ENCODE data around the gene ADRA2C.

The ADRA2C gene

GRCh38 chr4:3769642-3770184 is 3.5 kb downstream of the ADRA2C start:
- no peak overlapping the region for H3K4me3 ChIP-seq (ENCODE audit: control insufficient read depth, low read depth, low read length)
- DNase-seq (ENCODE audit: low read depth): no peak
- TF ChIP-seq, protein P1, sequence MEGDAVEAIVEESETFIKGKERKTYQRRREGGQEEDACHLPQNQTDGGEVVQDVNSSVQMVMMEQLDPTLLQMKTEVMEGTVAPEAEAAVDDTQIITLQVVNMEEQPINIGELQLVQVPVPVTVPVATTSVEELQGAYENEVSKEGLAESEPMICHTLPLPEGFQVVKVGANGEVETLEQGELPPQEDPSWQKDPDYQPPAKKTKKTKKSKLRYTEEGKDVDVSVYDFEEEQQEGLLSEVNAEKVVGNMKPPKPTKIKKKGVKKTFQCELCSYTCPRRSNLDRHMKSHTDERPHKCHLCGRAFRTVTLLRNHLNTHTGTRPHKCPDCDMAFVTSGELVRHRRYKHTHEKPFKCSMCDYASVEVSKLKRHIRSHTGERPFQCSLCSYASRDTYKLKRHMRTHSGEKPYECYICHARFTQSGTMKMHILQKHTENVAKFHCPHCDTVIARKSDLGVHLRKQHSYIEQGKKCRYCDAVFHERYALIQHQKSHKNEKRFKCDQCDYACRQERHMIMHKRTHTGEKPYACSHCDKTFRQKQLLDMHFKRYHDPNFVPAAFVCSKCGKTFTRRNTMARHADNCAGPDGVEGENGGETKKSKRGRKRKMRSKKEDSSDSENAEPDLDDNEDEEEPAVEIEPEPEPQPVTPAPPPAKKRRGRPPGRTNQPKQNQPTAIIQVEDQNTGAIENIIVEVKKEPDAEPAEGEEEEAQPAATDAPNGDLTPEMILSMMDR (IDR thresholded peaks at IDR 0.05; ENCODE audit: control insufficient read depth, insufficient read depth, low read depth, low read length, missing control alignments): no peak

DNA sequence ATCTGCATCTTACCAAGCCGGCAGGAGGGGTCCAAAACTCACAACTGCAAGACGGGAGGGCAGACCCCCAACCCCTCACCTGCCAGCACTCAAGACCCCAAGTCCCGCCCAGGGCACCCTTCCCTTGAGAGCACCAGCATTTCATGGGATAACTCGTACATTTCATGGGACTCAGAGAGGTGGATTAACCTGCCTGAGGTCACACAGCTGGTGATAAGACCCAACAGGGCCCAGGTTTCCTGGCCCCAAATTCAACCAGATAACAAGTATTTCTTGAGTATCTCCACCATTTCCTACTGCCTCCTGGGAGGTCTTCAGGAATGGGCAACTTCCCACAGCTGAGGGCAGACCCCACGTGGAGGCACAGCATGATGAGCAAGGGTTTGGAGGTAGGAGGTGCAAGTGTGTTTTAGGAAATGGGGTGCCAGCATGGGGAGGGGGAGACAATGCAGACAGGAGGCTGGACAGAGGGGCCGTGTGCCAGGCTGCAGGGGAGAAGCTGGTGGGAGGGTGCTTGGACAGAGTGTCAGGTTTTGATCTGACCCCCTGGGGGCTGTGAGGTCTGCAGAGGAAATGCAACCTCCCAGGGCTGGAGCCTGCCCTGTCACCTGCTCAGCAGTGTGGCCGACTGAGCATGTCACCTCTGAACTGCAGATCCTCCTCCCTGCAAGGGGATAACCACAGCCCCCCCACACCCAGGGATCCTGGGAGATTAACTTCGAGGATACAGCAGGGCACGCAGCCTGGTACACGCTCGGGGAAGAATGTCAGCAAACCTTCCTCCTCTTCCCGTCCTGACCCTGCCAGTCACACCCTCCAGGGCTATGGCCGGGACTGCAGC is 4.4 kb downstream of the ADRA2C start:
- H3K4me3 ChIP-seq (ENCODE audit: control insufficient read depth, low read depth, low read length): no peak overlapping the region
- TF ChIP-seq, protein P1 (IDR thresholded peaks at IDR 0.05; ENCODE audit: control insufficient read depth, insufficient read depth, low read depth, low read length, missing control alignments): no peak
- no peak for DNase-seq (ENCODE audit: low read depth)

DNA sequence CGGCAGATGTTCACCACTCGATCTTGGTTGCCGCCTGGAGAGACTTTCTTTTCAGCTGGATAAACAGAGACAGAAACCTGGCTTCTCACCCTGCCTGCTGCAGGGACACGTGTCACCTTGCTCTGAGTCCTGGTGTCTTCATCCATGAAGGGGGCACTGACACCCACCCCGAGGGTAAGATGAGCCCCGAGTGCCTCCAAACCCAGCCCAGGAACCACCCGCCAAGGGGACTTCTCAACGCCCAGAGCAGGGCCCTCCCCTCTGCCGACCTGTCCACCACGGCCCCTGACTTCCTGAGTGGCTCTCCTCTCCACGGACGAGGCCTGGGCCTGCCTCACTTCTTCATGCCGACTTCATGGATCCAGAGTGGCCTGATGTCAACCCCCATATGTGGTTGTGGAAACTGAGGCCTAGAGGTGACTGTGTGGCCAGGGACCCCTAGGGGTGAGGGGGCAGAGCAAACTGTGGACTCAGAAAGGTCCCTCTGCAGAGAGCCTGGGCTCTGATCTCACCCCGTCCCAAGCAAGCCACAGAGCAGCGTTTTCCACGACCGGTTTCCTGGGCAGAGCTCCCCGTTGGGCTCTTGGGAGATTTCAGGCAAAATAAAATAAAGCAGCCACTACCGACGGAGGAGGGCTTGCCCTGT is 5.1 kb downstream of the ADRA2C start:
- DNase-seq (ENCODE audit: low read depth): no peak
- no peak overlapping the region for H3K4me3 ChIP-seq (ENCODE audit: control insufficient read depth, low read depth, low read length)
- TF ChIP-seq, protein P1 (IDR thresholded peaks at IDR 0.05; ENCODE audit: control insufficient read depth, insufficient read depth, low read depth, low read length, missing control alignments): no peak

- TF ChIP-seq, protein P1 (IDR thresholded peaks at IDR 0.05; ENCODE audit: control insufficient read depth, insufficient read depth, low read depth, low read length, missing control alignments): no peak
- no peak overlapping the region for H3K4me3 ChIP-seq (ENCODE audit: control insufficient read depth, low read depth, low read length)
- DNase-seq (ENCODE audit: low read depth): no peak
Measured at GRCh38 chr4:3771939-3772495, 5.8 kb downstream of the ADRA2C start.

DNA sequence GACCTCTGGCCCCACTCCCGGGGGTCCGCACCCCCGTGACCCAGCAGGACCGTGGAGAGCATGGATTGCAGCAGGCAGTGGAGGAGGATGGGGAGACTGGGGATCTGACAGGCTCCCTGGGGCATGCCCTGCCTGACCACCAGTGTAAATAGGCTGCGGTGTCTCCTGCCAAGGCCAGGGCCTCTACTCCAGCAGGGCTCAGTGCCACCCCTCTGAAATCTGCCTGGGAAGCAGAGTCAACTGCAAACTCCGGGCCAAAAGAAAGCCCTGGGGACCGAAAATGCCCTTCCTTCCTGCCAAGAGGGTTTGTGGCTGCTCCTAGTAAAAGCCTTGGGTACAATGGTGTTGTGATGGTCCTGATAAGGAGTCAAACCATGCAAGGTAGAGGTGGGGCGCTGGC is 6.4 kb downstream of the ADRA2C start:
- TF ChIP-seq, protein P1 (IDR thresholded peaks at IDR 0.05; ENCODE audit: control insufficient read depth, insufficient read depth, low read depth, low read length, missing control alignments): no peak
- H3K4me3 ChIP-seq (ENCODE audit: control insufficient read depth, low read depth, low read length): no peak overlapping the region
- no peak for DNase-seq (ENCODE audit: low read depth)

- no peak for DNase-seq (ENCODE audit: low read depth)
- TF ChIP-seq, protein P1 (IDR thresholded peaks at IDR 0.05; ENCODE audit: control insufficient read depth, insufficient read depth, low read depth, low read length, missing control alignments): no peak
- no peak overlapping the region for H3K4me3 ChIP-seq (ENCODE audit: control insufficient read depth, low read depth, low read length)
Measured at GRCh38 chr4:3773552-3774001, 7.4 kb downstream of the ADRA2C start.
